MM.1S (cell line): ENCODE data around the gene OPALIN.

Source experiments
- DNase-seq: peaks from one replicate; pipeline ENCODE4 v3.0.0-alpha.2; 2015
- H2AFZ ChIP-seq: fragments of 300-600 bp; sonication (generic); 2 replicates; pipeline ENCODE4 v1.6.0; 2016; ENCODE audit warnings: antibody characterized with exemption, low read length
- H3F3A ChIP-seq: fragments of 300-600 bp; sonication (generic); 2 replicates; pipeline ENCODE4 v1.6.1; 2016; ENCODE audit warnings: mild to moderate bottlenecking, antibody characterized with exemption, low read length, moderate library complexity, mixed read lengths; ENCODE audit not compliant: insufficient read depth
- H3K27ac ChIP-seq: fragments of 300-600 bp; sonication (generic); 2 replicates; pipeline ENCODE4 v1.5.1; 2016; ENCODE audit warnings: mild to moderate bottlenecking, low read length
- H3K27me3 ChIP-seq: fragments of 300-600 bp; sonication (generic); replicated peaks from 2 replicates; pipeline ENCODE4 v1.6.0; 2016; ENCODE audit warnings: low read length; ENCODE audit not compliant: insufficient read depth
- H3K36me3 ChIP-seq: fragments of 300-600 bp; sonication (generic); replicated peaks from 2 replicates; pipeline ENCODE4 v1.6.1; 2016; ENCODE audit warnings: mild to moderate bottlenecking, low read length, mixed read lengths; ENCODE audit not compliant: insufficient read depth
- H3K4me1 ChIP-seq: fragments of 300-600 bp; sonication (generic); 2 replicates; pipeline ENCODE4 v1.6.1; 2016; ENCODE audit warnings: low read length, mixed read lengths
- H3K4me2 ChIP-seq: fragments of 300-600 bp; sonication (generic); 2 replicates; pipeline ENCODE4 v1.6.0; 2016; ENCODE audit warnings: low read depth, low read length
- H3K4me3 ChIP-seq: fragments of 300-600 bp; sonication (generic); 2 replicates; pipeline ENCODE4 v1.5.1; 2016; ENCODE audit warnings: low read length, mixed read lengths
- H3K79me2 ChIP-seq: fragments of 300-600 bp; sonication (generic); 2 replicates; pipeline ENCODE4 v1.6.1; 2016; ENCODE audit warnings: mixed run types, low read length, mixed read lengths
- H3K9ac ChIP-seq: fragments of 300-600 bp; sonication (generic); 2 replicates; pipeline ENCODE4 v1.6.1; 2016; ENCODE audit warnings: low read length, mixed read lengths
- H3K9me2 ChIP-seq: fragments of 300-600 bp; sonication (generic); replicated peaks from 2 replicates; pipeline ENCODE4 v1.6.1; 2016; ENCODE audit warnings: mild to moderate bottlenecking, low read length, mixed read lengths; ENCODE audit not compliant: insufficient read depth
- H3K9me3 ChIP-seq: fragments of 300-600 bp; sonication (generic); replicated peaks from 2 replicates; pipeline ENCODE4 v1.6.1; 2016; ENCODE audit warnings: mild to moderate bottlenecking, low read length, mixed read lengths; ENCODE audit not compliant: insufficient read depth
- H4K20me1 ChIP-seq: fragments of 300-600 bp; sonication (generic); 2 replicates; pipeline ENCODE4 v1.6.1; 2016; ENCODE audit warnings: mild to moderate bottlenecking, low read length, moderate library complexity, mixed read lengths; ENCODE audit not compliant: insufficient read depth
- EZH2 ChIP-seq: fragments of 300-600 bp; sonication (generic); optimal IDR thresholded peaks from 2 replicates; pipeline ENCODE3; 2017; ENCODE audit warnings: low read depth, mild to moderate bottlenecking, antibody characterized with exemption, low read length, mixed read lengths
- EZH2phosphoT487 ChIP-seq: fragments of 300-600 bp; sonication (generic); IDR thresholded peaks from 2 replicates; pipeline ENCODE4 v1.6.1; 2018; ENCODE audit warnings: antibody characterized with exemption, low read length
- TF ChIP-seq, protein P1 (sequence below): fragments of 300-600 bp; sonication (generic); IDR thresholded peaks from 2 replicates; pipeline ENCODE4 v1.5.1; 2016; ENCODE audit warnings: antibody characterized with exemption, low read length, mixed read lengths

The OPALIN gene

GRCh38 chr10:96342402-96342801 is 16.4 kb downstream of the OPALIN start:
- no peak overlapping the region for H2AFZ ChIP-seq
- DNase-seq: no peak

DNA sequence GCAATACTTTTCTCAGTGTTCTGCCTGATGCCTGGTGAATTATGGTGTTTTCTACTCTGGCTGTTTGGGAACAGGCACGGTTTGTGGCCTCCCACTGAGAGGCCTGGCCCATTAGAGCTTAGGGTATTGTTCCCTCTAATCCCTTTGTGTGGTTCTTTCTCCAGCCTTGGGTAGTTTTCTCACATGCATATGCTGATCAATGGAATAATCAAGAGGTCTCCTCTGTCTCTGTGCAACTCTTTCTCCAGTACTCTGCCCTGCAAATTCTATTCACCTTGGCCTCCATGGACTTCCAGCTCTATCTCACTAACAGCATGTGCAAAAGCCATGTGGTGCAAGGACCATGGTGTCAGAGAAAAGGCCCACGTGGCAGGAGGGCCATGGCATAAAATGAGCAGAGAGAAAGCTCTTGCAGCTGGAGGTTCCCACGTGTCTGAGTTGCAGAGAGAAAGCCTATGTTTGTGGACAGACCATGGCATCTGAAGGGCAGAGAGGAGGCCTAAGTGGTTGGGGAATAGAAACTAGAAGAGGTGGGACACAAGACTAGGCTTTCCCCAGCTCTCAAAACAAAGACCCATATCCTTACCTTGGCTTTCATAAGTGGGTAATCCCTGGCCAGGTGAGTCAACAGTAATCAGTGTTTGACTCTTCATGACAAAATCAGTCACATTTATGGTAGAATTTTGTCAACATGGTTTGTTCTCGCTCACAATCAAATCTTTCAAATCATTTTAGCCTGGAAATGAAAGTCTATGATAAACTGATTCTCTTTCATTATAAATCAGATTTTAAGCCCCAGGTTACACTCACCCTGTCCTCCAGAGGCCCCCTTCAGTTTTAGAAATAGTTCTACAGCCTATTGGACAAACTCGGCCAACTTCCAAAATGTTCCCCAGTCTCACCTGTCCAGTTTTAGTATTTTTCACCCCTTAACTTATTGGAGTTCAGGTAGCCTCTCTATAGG is 17.3 kb downstream of the OPALIN start:
- no peaks in the 10 kb centered on the region for H3K9me2 ChIP-seq
- H2AFZ ChIP-seq: peak overlapping the region; percentile 39; the same call in 1 of the 2 replicates
- H3K4me2 ChIP-seq: no peak overlapping the region
- H3K36me3 ChIP-seq: no peaks in the 10 kb centered on the region
- H3K4me3 ChIP-seq: no peak overlapping the region
- H3K9ac ChIP-seq: no peak overlapping the region
- TF ChIP-seq EZH2 (no peak), EZH2phosphoT487 (no peak)
- TF ChIP-seq, protein P1, sequence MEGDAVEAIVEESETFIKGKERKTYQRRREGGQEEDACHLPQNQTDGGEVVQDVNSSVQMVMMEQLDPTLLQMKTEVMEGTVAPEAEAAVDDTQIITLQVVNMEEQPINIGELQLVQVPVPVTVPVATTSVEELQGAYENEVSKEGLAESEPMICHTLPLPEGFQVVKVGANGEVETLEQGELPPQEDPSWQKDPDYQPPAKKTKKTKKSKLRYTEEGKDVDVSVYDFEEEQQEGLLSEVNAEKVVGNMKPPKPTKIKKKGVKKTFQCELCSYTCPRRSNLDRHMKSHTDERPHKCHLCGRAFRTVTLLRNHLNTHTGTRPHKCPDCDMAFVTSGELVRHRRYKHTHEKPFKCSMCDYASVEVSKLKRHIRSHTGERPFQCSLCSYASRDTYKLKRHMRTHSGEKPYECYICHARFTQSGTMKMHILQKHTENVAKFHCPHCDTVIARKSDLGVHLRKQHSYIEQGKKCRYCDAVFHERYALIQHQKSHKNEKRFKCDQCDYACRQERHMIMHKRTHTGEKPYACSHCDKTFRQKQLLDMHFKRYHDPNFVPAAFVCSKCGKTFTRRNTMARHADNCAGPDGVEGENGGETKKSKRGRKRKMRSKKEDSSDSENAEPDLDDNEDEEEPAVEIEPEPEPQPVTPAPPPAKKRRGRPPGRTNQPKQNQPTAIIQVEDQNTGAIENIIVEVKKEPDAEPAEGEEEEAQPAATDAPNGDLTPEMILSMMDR: no peak
- no peak overlapping the region for H3K27ac ChIP-seq
- peaks cover 12% of the 10 kb centered on the region for H3K4me1 ChIP-seq
- H3F3A ChIP-seq: peaks cover 3% of the 10 kb centered on the region; the same call in 1 of the 2 replicates
- peak; percentile 46 for DNase-seq
- H3K79me2 ChIP-seq: no peaks in the 10 kb centered on the region
- H3K9me3 ChIP-seq: no peaks in the 10 kb centered on the region
- H3K27me3 ChIP-seq: no peaks in the 10 kb centered on the region
- H4K20me1 ChIP-seq: no peaks in the 10 kb centered on the region

More at GRCh38 chr10:96342402-96342801, 16.4 kb downstream of the OPALIN start:
- H4K20me1 ChIP-seq: no peaks in the 10 kb centered on the region
- H3K4me3 ChIP-seq: no peak overlapping the region
- H3K27me3 ChIP-seq: no peaks in the 10 kb centered on the region
- H3K9me2 ChIP-seq: no peaks in the 10 kb centered on the region
- no peak overlapping the region for H3K9ac ChIP-seq
- H3K4me1 ChIP-seq: peaks cover 12% of the 10 kb centered on the region
- H3K27ac ChIP-seq: no peak overlapping the region
- no peaks in the 10 kb centered on the region for H3K79me2 ChIP-seq
- no peaks in the 10 kb centered on the region for H3K36me3 ChIP-seq
- TF ChIP-seq EZH2 (no peak), EZH2phosphoT487 (no peak)
- TF ChIP-seq, protein P1: no peak
- peaks cover 3% of the 10 kb centered on the region; the same call in 1 of the 2 replicates for H3F3A ChIP-seq
- no peaks in the 10 kb centered on the region for H3K9me3 ChIP-seq
- H3K4me2 ChIP-seq: no peak overlapping the region

GRCh38 chr10:96339956-96340904 is 18.6 kb downstream of the OPALIN start:
- Histone ChIP-seq H3K9ac (no peak overlapping the region), H3K79me2 (no peaks in the 10 kb centered on the region), H3K4me3 (no peak overlapping the region), H2AFZ (no peak overlapping the region), H3K9me3 (no peaks in the 10 kb centered on the region), H3K4me1 (peaks cover 12% of the 10 kb centered on the region), H3F3A (peaks cover 3% of the 10 kb centered on the region; the same call in 1 of the 2 replicates), H3K9me2 (no peaks in the 10 kb centered on the region), H4K20me1 (no peaks in the 10 kb centered on the region), H3K27ac (no peak overlapping the region), H3K36me3 (no peaks in the 10 kb centered on the region), H3K4me2 (no peak overlapping the region), H3K27me3 (no peaks in the 10 kb centered on the region)
- DNase-seq: peak; percentile 71
- no peak for TF ChIP-seq EZH2
- TF ChIP-seq EZH2phosphoT487: no peak
- TF ChIP-seq, protein P1: peak; percentile 87
